Breast epithelium (tissue), 4 donors: ENCODE measurements around the gene PLPP7. TPM values are rescaled to one million over a fixed set of nuclear protein-coding genes. Genes with fewer than 3 reads are reported as not detected.

Experiments used
- DNase-seq, 2 donors: peaks; one replicate each; pipeline ENCODE4 v3.0.0-alpha.2; 2019; ENCODE audit warnings: low spot score in 2 of 2
- H3K27ac ChIP-seq, 2 donors: fragments of 200-600 bp; sonication (generic) in 1 of 2; one replicate each; pipeline ENCODE4 v1.5.1; 2016 to 2019; ENCODE audit warnings: mild to moderate bottlenecking in 1 of 2
- H3K27me3 ChIP-seq, 2 donors: fragments of 200-600 bp; sonication (generic) in 1 of 2; one replicate each; pipeline versions ENCODE4 v1.5.1 to v1.6.0; 2017 to 2019; ENCODE audit warnings: control low read depth in 1 of 2, mild to moderate bottlenecking in 1 of 2
- H3K36me3 ChIP-seq: fragments of 200-600 bp; one replicate; pipeline ENCODE4 v1.5.1; 2019
- H3K4me1 ChIP-seq, 2 donors: fragments of 200-600 bp; sonication (generic); one replicate each; pipeline ENCODE4 v1.5.1; 2016 to 2019; ENCODE audit warnings: control low read depth in 1 of 2
- H3K4me3 ChIP-seq, 3 donors: fragments of 200-600 bp; sonication (generic); 1 replicate in 2 of 3; 2 replicates in 1 of 3; pipeline ENCODE4 v1.5.1; 2016 to 2019; ENCODE audit warnings: mild to moderate bottlenecking in 3 of 3, moderate library complexity in 2 of 3
- H3K9me3 ChIP-seq, 2 donors: fragments of 200-600 bp; sonication (generic) in 1 of 2; one replicate each; pipeline ENCODE4 v1.5.1; 2016 to 2019; ENCODE audit warnings: control low read depth in 1 of 2
- POLR2A ChIP-seq: fragments of 450-650 bp; IDR thresholded peaks from one replicate; pipeline ENCODE4 v1.6.1; 2016; ENCODE audit warnings: antibody characterized with exemption, mild to moderate bottlenecking, moderate library complexity
- POLR2AphosphoS5 ChIP-seq, 3 donors: sonication (generic); formaldehyde crosslinking; IDR thresholded peaks; one replicate each; pipeline ENCODE4 v1.6.1; 2017; ENCODE audit warnings: antibody characterized with exemption in 3 of 3
- intact Hi-C: fragments of 100-400 bp; cut with DNase I; formaldehyde crosslinking; loops from one replicate; pipeline ENCODE4 v1.15.1; 2023; ENCODE audit warnings: low total_unique reads
- total RNA-seq, 3 donors: library from RNA; depleted of rRNA; stranded (reverse); fragments of >200 nt; gene quantifications; one replicate each; pipeline ENCODE4 v1.1.0, GENCODE V29; 2016
- TF ChIP-seq, protein P1 (sequence below), 3 donors: fragments of 450-650 bp; IDR thresholded peaks; one replicate each; pipeline ENCODE4 v1.5.1; 2016 to 2017; ENCODE audit warnings: antibody characterized with exemption in 3 of 3, mild to moderate bottlenecking in 3 of 3, moderate library complexity in 3 of 3

Gene PLPP7
- total RNA-seq, 3 donors from 2014 or later, result 5.0 to 14.1 (median 9.3) TPM

DNA sequence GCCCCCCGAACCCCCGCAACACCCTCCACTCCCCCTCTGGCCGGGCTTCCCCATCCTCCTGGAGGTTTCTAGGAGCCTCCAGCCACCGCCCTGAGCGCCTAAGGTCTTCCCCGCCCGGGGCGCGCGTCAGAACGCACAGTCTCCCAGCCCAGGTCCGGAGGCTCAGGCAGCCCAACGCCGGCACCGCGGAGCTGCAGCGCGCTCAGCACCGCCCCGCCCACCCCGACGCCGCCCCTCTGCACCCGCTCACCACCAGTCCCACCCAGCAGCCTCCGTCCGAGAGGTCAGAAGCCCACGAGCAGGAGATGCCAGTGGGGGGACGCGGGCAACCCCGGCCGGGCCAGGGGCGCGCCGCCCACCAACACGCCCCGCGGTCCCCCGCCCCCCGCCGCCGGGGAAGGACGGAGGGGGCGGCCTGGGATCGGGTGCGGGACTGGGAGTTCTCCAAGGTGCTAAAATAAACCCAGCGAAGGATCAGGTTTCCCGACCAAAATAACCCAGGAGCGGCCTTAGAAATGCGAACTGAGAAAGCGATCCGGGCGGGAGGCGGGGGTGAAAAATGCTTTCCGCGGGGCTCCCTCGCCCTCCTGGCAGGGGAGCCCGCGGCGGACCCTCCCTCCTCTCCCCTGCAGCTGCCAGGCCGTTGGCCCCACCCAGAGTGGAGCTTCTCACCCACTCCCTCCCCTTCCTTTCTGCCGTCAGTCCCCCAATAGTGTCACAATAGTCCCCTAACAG lies 6.7 kb upstream of the PLPP7 start:
- Histone ChIP-seq H3K9me3 (no peaks in the 10 kb centered on the region), H3K4me1 (no peaks in the 10 kb centered on the region), H3K27ac (no peak overlapping the region), H3K27me3 (peaks cover 0 to 25% of the 10 kb centered on the region in 2 donors), H3K4me3 (peak overlapping the region; percentile 9 to 58 (median 25)), H3K36me3 (no peaks in the 10 kb centered on the region)
- DNase-seq, result no peak
- intact Hi-C loops, result no loop called here
- no peak for TF ChIP-seq POLR2A
- TF ChIP-seq, protein P1, sequence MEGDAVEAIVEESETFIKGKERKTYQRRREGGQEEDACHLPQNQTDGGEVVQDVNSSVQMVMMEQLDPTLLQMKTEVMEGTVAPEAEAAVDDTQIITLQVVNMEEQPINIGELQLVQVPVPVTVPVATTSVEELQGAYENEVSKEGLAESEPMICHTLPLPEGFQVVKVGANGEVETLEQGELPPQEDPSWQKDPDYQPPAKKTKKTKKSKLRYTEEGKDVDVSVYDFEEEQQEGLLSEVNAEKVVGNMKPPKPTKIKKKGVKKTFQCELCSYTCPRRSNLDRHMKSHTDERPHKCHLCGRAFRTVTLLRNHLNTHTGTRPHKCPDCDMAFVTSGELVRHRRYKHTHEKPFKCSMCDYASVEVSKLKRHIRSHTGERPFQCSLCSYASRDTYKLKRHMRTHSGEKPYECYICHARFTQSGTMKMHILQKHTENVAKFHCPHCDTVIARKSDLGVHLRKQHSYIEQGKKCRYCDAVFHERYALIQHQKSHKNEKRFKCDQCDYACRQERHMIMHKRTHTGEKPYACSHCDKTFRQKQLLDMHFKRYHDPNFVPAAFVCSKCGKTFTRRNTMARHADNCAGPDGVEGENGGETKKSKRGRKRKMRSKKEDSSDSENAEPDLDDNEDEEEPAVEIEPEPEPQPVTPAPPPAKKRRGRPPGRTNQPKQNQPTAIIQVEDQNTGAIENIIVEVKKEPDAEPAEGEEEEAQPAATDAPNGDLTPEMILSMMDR (IDR thresholded peaks at IDR 0.05), result no peak
- no peak for TF ChIP-seq POLR2AphosphoS5 (IDR thresholded peaks at IDR 0.05)

DNA sequence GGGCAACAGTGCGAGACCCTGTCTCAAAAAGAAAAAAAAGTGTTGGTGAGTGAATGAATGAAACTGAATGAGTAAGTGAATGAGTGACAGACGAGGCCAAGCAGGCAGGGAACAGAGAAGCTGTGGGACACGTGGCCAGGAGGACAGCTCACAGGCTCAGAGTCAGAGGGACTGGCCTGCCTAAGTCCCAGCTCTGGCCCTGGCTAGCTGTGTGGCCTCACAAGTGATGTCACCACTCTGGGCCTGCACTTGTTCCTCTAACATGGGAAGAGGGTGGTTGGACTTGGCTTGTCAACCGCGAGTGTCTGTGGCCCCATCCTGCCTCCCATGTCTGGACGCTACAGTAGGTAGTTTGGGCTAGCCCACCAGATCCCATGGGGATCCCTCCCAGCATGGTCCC lies 4.7 kb upstream of the PLPP7 start:
- no peaks in the 10 kb centered on the region for H3K4me1 ChIP-seq
- no peak overlapping the region for H3K4me3 ChIP-seq
- no peaks in the 10 kb centered on the region for H3K36me3 ChIP-seq
- H3K27ac ChIP-seq, result no peak overlapping the region
- no peak for TF ChIP-seq POLR2AphosphoS5 (IDR thresholded peaks at IDR 0.05)
- TF ChIP-seq, protein P1 (IDR thresholded peaks at IDR 0.05), result no peak
- TF ChIP-seq POLR2A, result no peak
- peaks cover 0 to 25% of the 10 kb centered on the region in 2 donors for H3K27me3 ChIP-seq
- H3K9me3 ChIP-seq, result no peaks in the 10 kb centered on the region
- DNase-seq, result no peak
- intact Hi-C loops, result no loop called here

DNA sequence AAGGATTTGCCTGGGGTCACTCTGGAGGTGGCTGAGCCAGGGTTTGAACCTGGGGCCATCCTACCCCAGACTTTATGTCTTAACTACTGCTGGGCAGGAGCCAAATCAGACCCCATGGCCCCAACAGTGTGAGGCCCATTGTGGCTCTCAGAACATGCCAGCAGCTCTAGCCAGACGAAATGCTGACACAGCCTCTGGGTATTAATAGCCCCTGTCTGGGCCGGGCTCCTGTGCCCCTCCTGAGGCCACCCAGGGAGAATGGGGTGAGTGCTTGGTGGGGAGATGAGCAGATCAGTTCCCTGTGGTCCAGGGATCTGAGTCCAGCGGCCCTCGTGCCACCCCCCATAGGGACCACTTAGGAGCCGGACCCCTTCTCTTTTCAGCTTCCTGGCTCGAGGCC lies 2.2 kb upstream of the PLPP7 start:
- intact Hi-C loops, result no loop called here
- no peak for TF ChIP-seq POLR2A
- TF ChIP-seq, protein P1 (IDR thresholded peaks at IDR 0.05), result no peak
- TF ChIP-seq POLR2AphosphoS5 (IDR thresholded peaks at IDR 0.05), result no peak
- Histone ChIP-seq H3K4me1 (no peaks in the 10 kb centered on the region), H3K9me3 (no peaks in the 10 kb centered on the region), H3K36me3 (no peaks in the 10 kb centered on the region), H3K27me3 (peaks cover 0 to 10% of the 10 kb centered on the region in 2 donors), H3K4me3 (no peak overlapping the region), H3K27ac (no peak overlapping the region)
- DNase-seq, result no peak

DNA sequence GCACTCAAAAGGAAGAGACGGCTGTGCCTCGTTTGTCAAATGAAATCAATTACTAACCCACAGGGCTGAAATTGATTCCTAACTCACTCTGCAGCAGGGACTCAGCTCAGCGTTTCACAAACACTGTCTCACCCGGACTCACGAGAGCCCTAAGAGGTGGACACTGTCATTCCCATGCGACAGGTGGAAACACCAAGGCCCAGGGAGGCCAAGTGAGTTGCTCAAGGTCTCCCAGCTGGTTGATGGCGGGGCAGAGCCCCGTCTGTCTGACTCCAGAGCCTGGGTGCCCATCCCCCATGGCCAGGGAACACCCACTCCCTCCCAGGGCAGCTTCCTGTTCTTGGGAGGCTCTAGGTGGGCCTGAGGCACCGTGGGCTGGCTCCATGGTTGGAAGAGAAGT lies 1.3 kb upstream of the PLPP7 start:
- no peak for DNase-seq
- intact Hi-C loops, result no loop called here
- Histone ChIP-seq H3K4me3 (no peak overlapping the region), H3K4me1 (no peaks in the 10 kb centered on the region), H3K36me3 (no peaks in the 10 kb centered on the region), H3K27me3 (peaks cover 0 to 1% of the 10 kb centered on the region in 2 donors), H3K9me3 (no peaks in the 10 kb centered on the region), H3K27ac (no peak overlapping the region)
- TF ChIP-seq POLR2A, result no peak
- no peak for TF ChIP-seq POLR2AphosphoS5 (IDR thresholded peaks at IDR 0.05)
- TF ChIP-seq, protein P1 (IDR thresholded peaks at IDR 0.05), result no peak

DNA sequence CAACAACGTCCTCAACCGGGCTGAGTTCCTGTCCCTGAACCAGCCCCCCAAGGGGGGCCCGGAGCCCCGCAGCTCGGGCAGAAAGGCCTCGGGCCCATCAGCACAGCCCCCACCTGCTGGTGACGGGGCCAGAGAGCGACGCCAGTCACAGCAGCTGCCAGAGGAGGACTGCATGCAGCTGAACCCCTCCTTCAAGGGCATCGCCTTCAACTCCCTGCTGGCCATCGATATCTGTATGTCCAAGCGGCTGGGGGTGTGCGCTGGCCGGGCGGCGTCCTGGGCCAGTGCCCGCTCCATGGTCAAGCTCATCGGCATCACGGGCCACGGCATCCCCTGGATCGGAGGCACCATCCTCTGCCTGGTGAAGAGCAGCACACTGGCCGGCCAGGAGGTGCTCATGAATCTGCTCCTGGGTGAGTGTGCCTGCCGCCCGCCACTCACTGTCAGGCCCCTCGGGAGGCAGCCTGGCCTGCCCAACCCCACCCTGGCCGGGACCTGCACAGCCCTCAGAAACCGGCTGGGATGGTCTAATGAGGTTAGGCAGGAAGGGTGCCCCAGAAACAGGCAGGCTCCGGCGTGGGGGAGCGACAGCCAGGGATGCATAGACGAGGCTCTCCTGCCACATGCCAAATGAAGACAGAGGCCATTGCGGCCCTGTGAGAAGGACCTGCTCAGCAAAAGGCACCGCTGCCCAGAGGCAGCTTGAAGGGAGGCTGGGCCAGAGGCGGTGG lies 678 bp downstream of the PLPP7 start:
- intact Hi-C loops, result no loop called here
- Histone ChIP-seq H3K4me1 (no peaks in the 10 kb centered on the region), H3K9me3 (no peaks in the 10 kb centered on the region), H3K4me3 (peak overlapping the region; percentile 49 to 71 (median 51)), H3K36me3 (no peaks in the 10 kb centered on the region), H3K27me3 (no peaks in the 10 kb centered on the region), H3K27ac (peak overlapping the region; percentile 48 to 83)
- TF ChIP-seq POLR2A (no peak), POLR2AphosphoS5 (IDR thresholded peaks at IDR 0.05) (no peak)
- TF ChIP-seq, protein P1 (IDR thresholded peaks at IDR 0.05), result no peak
- no peak for DNase-seq
